Osteocyte (in vitro differentiated cells): Measurements from ENCODE around the gene IL25. TPM values are rescaled to one million over a fixed set of nuclear protein-coding genes. Genes with fewer than 3 reads are reported as not detected.

ENCODE experiments used
- DNase-seq: peaks from one replicate; pipeline ENCODE4 v3.0.0; 2021; ENCODE audit warnings: mixed read lengths; ENCODE audit not compliant: unreplicated experiment; ENCODE audit errors: extremely low spot score
- H3K27ac Mint-ChIP-seq: one replicate; pipeline ENCODE4 v1.8.0; 2021; ENCODE audit warnings: mild to moderate bottlenecking, mixed read lengths; ENCODE audit not compliant: unreplicated experiment
- H3K27me3 Mint-ChIP-seq: one replicate; pipeline ENCODE4 v1.8.0; 2021; ENCODE audit warnings: mixed read lengths; ENCODE audit not compliant: unreplicated experiment
- H3K36me3 Mint-ChIP-seq: one replicate; pipeline ENCODE4 v1.8.0; 2021; ENCODE audit warnings: mixed read lengths; ENCODE audit not compliant: unreplicated experiment
- H3K4me1 Mint-ChIP-seq: one replicate; pipeline ENCODE4 v1.8.0; 2021; ENCODE audit warnings: mixed read lengths; ENCODE audit not compliant: unreplicated experiment
- H3K4me3 Mint-ChIP-seq: one replicate; pipeline ENCODE4 v1.8.0; 2021; ENCODE audit warnings: mild to moderate bottlenecking, moderate library complexity, mixed read lengths; ENCODE audit not compliant: unreplicated experiment
- H3K9me3 Mint-ChIP-seq: one replicate; pipeline ENCODE4 v1.8.0; 2021; ENCODE audit warnings: mixed read lengths; ENCODE audit not compliant: unreplicated experiment
- CTCF ChIP-seq: fragments of 200-600 bp; sonication (generic); IDR thresholded peaks from 2 replicates; pipeline ENCODE4 v1.5.0; 2021; ENCODE audit warnings: antibody characterized with exemption, mild to moderate bottlenecking, moderate library complexity
- total RNA-seq: library from RNA; stranded (reverse); gene quantifications from 2 replicates; pipeline ENCODE4 v1.2.1, GENCODE V29; 2021

IL25 gene
- total RNA-seq, 1 donor from 2014 or later: not detected

GRCh38 chr14:23392613-23393012 lies 20.0 kb downstream of the IL25 start:
- H3K4me3 Mint-ChIP-seq: no peak overlapping the region
- peaks cover 28% of the 10 kb centered on the region for H3K27me3 Mint-ChIP-seq
- H3K27ac Mint-ChIP-seq: no peak overlapping the region
- H3K4me1 Mint-ChIP-seq: no peaks in the 10 kb centered on the region
- H3K9me3 Mint-ChIP-seq: no peaks in the 10 kb centered on the region
- DNase-seq: no peak
- TF ChIP-seq CTCF: no peak
- H3K36me3 Mint-ChIP-seq: no peaks in the 10 kb centered on the region

DNA sequence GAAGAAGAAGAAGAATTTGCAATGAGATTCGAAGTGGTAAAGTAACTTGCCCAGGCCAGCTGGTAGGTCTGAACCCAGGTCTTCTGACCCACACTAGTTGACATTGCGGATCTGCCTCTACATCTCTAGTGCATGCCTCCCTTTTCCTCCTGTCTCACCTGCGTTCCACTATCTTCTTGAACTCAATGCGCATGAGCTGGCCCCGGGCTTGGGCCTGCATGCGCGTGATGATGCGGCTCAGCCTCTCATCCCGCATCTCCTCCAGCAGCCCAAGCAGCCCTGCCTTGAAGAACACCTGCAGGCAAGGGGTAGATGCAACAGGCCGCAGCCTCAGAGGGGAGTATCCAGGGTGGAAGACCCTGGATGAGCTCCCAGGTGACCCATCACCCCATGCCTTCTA lies 23.5 kb downstream of the IL25 start:
- no peaks in the 10 kb centered on the region for H3K4me1 Mint-ChIP-seq
- no peaks in the 10 kb centered on the region for H3K9me3 Mint-ChIP-seq
- DNase-seq: no peak
- no peak for TF ChIP-seq CTCF
- H3K27ac Mint-ChIP-seq: no peak overlapping the region
- peaks cover 21% of the 10 kb centered on the region for H3K27me3 Mint-ChIP-seq
- no peaks in the 10 kb centered on the region for H3K36me3 Mint-ChIP-seq
- no peak overlapping the region for H3K4me3 Mint-ChIP-seq

DNA sequence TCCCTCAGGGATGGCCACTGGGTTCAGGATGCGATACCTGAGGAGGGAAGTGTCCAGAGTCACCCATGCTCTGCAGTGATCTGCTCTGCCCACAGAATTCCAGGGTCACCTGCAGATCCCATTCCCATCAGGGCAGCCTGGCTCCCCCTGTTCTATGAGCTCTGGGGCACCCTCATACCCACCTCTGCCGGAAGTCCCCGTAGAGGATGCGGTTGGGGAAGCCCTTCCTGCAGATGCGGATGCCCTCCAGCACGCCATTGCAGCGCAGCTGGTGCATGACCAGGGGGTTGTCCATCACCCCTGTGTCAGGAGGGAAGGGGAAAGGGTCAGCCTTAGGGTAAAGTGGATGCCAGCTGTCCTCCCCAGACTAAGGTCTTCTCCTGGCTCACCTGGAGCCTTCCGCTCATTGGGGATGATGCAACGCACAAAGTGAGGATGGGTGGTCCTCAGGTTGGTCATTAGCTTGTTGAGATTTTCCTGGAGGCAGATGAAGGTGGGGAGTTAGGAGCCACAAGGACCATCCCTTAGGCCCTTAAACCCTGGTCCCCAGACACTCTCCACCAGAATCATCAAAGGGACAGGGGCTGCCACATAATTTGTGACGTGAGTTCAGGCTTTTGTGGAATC lies 24.3 kb downstream of the IL25 start:
- peaks cover 17% of the 10 kb centered on the region for H3K27me3 Mint-ChIP-seq
- no peaks in the 10 kb centered on the region for H3K9me3 Mint-ChIP-seq
- H3K27ac Mint-ChIP-seq: no peak overlapping the region
- no peak overlapping the region for H3K4me3 Mint-ChIP-seq
- no peak for TF ChIP-seq CTCF
- H3K4me1 Mint-ChIP-seq: no peaks in the 10 kb centered on the region
- no peak for DNase-seq
- H3K36me3 Mint-ChIP-seq: no peaks in the 10 kb centered on the region

- no peaks in the 10 kb centered on the region for H3K36me3 Mint-ChIP-seq
- H3K9me3 Mint-ChIP-seq: no peaks in the 10 kb centered on the region
- H3K27me3 Mint-ChIP-seq: peaks cover 11% of the 10 kb centered on the region
- DNase-seq: no peak
- TF ChIP-seq CTCF: no peak
- no peaks in the 10 kb centered on the region for H3K4me1 Mint-ChIP-seq
- H3K27ac Mint-ChIP-seq: no peak overlapping the region
- H3K4me3 Mint-ChIP-seq: no peak overlapping the region
These were observed 25.7 kb downstream of the IL25 start for GRCh38 chr14:23398348-23398747.

DNA sequence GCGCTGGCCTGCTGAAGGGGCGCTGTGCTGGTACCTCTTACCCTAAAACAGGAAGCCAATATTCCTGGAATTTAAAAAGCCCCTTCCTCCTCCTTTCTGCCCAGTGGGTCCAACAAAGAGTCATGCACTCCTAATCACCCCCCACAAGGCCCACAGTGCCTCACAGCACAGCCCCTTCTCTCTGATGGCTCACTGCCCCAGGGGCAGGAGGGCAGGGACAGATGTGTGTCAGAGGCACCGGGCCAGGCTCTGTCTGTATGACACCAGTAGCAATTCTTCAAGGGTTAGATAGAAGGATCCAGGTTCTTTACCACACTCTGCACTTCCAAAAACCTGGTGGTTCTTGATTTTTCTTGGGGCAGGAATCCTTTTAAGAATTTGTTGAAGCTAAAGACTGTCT lies 26.5 kb downstream of the IL25 start:
- no peak for TF ChIP-seq CTCF
- Mint-ChIP-seq H3K27me3 (peaks cover 12% of the 10 kb centered on the region), H3K4me1 (no peaks in the 10 kb centered on the region)

More for the DNA sequence above, 26.5 kb downstream of the IL25 start:
- Mint-ChIP-seq H3K9me3 (no peaks in the 10 kb centered on the region), H3K4me3 (no peak overlapping the region), H3K27ac (no peak overlapping the region), H3K36me3 (no peaks in the 10 kb centered on the region)
- no peak for DNase-seq
